GM13977 (cell line): ENCODE results near the gene ARHGEF16.

ENCODE experiments used
- DNase-seq: peaks from one replicate; pipeline ENCODE4 v3.0.0; 2012; ENCODE audit warnings: low spot score
- CTCF ChIP-seq: IDR thresholded peaks from 2 replicates; pipeline ENCODE4 v1.5.1; 2012; ENCODE audit warnings: mild to moderate bottlenecking, control low read depth; ENCODE audit not compliant: insufficient read depth; ENCODE audit errors: extremely low read depth, missing control alignments
- in situ Hi-C: fragments of 300-500 bp; cut with MboI; formaldehyde crosslinking; loops from one replicate; pipeline ENCODE4 v1.12.0; 2022; ENCODE audit warnings: low sequenced_read_pairs, low pct_unique_long_range_greater_than_20kb, mixed read lengths, inconsistent platforms; ENCODE audit not compliant: unreplicated experiment

ARHGEF16 gene

GRCh38 chr1:3501856-3502640 is 47.6 kb downstream of the ARHGEF16 start:
- no peak for TF ChIP-seq CTCF
- DNase-seq, result peak; percentile 82
- in situ Hi-C loops, result no loop called here

- no peak for DNase-seq
- in situ Hi-C loops, result no loop called here
- TF ChIP-seq CTCF, result no peak
Measured at GRCh38 chr1:3502641-3503524, 48.4 kb downstream of the ARHGEF16 start.

DNA sequence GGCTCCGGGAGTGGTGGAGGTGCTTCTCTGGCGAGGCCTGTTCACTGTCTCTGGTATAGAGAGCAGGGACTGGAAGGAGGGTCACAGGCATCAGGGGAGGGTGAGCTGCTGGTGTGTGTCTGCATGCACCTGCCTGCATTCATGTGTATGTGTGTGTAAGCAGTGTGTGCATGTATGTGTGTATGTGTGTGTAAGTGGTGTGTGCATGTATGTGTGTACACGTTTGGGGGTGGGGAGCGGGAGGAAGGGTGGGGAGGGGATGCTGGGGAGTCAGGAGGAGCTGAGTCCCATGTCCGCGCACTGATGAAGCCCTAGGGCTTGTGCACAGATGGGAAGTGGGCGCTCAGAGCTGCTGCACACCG is 49.0 kb downstream of the ARHGEF16 start:
- no peak for TF ChIP-seq CTCF
- no peak for DNase-seq
- in situ Hi-C loops, result no loop called here

- no peak for TF ChIP-seq CTCF
- in situ Hi-C loops, result no loop called here
- no peak for DNase-seq
Measured at GRCh38 chr1:3504151-3504821, 49.8 kb downstream of the ARHGEF16 start.

- DNase-seq, result no peak
- no peak for TF ChIP-seq CTCF
- in situ Hi-C loops, result no loop called here
Measured at GRCh38 chr1:3504822-3505153, 50.3 kb downstream of the ARHGEF16 start.

GRCh38 chr1:3505161-3505560 is 50.7 kb downstream of the ARHGEF16 start:
- DNase-seq, result no peak
- no peak for TF ChIP-seq CTCF
- in situ Hi-C loops, result no loop called here
